Glutamatergic neuron (in vitro differentiated cells): ENCODE measurements around the gene MOXD1. TPM values are rescaled to one million over a fixed set of nuclear protein-coding genes. Genes with fewer than 3 reads are reported as not detected.

Source experiments
- DNase-seq: peaks from one replicate; pipeline ENCODE4 v3.0.0; 2022
- H3K27ac Mint-ChIP-seq: one replicate; pipeline ENCODE4 v1.8.0; 2020; ENCODE audit warnings: mild to moderate bottlenecking, mixed read lengths, inconsistent platforms; ENCODE audit not compliant: unreplicated experiment
- H3K27me3 Mint-ChIP-seq: one replicate; pipeline ENCODE4 v1.8.0; 2020; ENCODE audit warnings: mild to moderate bottlenecking, moderate library complexity, mixed read lengths, inconsistent platforms; ENCODE audit not compliant: unreplicated experiment
- H3K36me3 Mint-ChIP-seq: one replicate; pipeline ENCODE4 v1.8.0; 2020; ENCODE audit warnings: mild to moderate bottlenecking, mixed read lengths, inconsistent platforms; ENCODE audit not compliant: unreplicated experiment
- H3K4me1 Mint-ChIP-seq: one replicate; pipeline ENCODE4 v1.8.0; 2020; ENCODE audit warnings: mild to moderate bottlenecking, low read depth, mixed read lengths, inconsistent platforms; ENCODE audit not compliant: unreplicated experiment
- H3K4me3 Mint-ChIP-seq: one replicate; pipeline ENCODE4 v1.8.0; 2020; ENCODE audit warnings: mild to moderate bottlenecking, mixed read lengths, inconsistent platforms; ENCODE audit not compliant: unreplicated experiment
- H3K9me3 Mint-ChIP-seq: one replicate; pipeline ENCODE4 v1.8.0; 2020; ENCODE audit warnings: mild to moderate bottlenecking, moderate library complexity, mixed read lengths, inconsistent platforms; ENCODE audit not compliant: unreplicated experiment
- CTCF ChIP-seq: fragments of 200-600 bp; sonication (generic); IDR thresholded peaks from one replicate; pipeline ENCODE4 v1.5.0; 2021; ENCODE audit not compliant: partially characterized antibody, unreplicated experiment
- total RNA-seq: library from RNA; stranded (reverse); fragmentation: NEBNext Ultra II Directional; extraction: Animal tissue kit (Norgen Biotek cat#: 25700); gene quantifications from one replicate; pipeline ENCODE4 v1.2.1, GENCODE V29; 2021; ENCODE audit not compliant: unreplicated experiment

MOXD1 gene
- total RNA-seq, 1 donor from 2014 or later, result not detected

- DNase-seq, result no peak
- Mint-ChIP-seq H3K36me3 (no peaks in the 10 kb centered on the region), H3K27ac (no peak overlapping the region), H3K27me3 (no peaks in the 10 kb centered on the region), H3K4me1 (peaks cover 2% of the 10 kb centered on the region), H3K9me3 (peaks cover 3% of the 10 kb centered on the region), H3K4me3 (no peak overlapping the region)
- no peak for TF ChIP-seq CTCF
These were observed 13.5 kb upstream of the MOXD1 start for GRCh38 chr6:132414761-132415160.

- Mint-ChIP-seq H3K9me3 (peaks cover 3% of the 10 kb centered on the region), H3K4me1 (peaks cover 2% of the 10 kb centered on the region), H3K27me3 (no peaks in the 10 kb centered on the region), H3K4me3 (no peak overlapping the region), H3K27ac (no peak overlapping the region), H3K36me3 (no peaks in the 10 kb centered on the region)
- no peak for DNase-seq
- no peak for TF ChIP-seq CTCF
These were observed 13.0 kb upstream of the MOXD1 start for GRCh38 chr6:132414322-132414721.

DNA sequence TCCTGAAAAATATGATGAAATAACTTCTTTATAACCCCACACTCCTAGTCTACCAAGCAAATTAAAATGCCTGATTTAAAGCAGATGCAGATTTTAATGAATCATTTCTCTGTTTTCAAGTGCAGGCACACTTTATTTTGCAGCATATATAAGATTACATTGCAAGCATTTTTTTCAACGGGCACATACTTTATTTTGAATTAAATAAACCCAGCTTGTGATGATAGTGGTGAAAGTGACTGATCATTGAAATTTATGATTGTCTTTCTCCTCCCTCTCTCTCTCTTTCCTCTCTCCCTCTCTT is 12.2 kb upstream of the MOXD1 start:
- Mint-ChIP-seq H3K4me3 (no peak overlapping the region), H3K36me3 (no peaks in the 10 kb centered on the region), H3K27me3 (no peaks in the 10 kb centered on the region), H3K4me1 (peaks cover 2% of the 10 kb centered on the region), H3K27ac (no peak overlapping the region), H3K9me3 (peaks cover 3% of the 10 kb centered on the region)
- DNase-seq, result no peak
- no peak for TF ChIP-seq CTCF

GRCh38 chr6:132412656-132413498 is 11.6 kb upstream of the MOXD1 start:
- DNase-seq, result no peak
- no peak overlapping the region for H3K27ac Mint-ChIP-seq
- no peaks in the 10 kb centered on the region for H3K36me3 Mint-ChIP-seq
- H3K4me3 Mint-ChIP-seq, result no peak overlapping the region
- H3K9me3 Mint-ChIP-seq, result peaks cover 3% of the 10 kb centered on the region
- H3K27me3 Mint-ChIP-seq, result no peaks in the 10 kb centered on the region
- no peak for TF ChIP-seq CTCF
- H3K4me1 Mint-ChIP-seq, result peaks cover 2% of the 10 kb centered on the region

DNA sequence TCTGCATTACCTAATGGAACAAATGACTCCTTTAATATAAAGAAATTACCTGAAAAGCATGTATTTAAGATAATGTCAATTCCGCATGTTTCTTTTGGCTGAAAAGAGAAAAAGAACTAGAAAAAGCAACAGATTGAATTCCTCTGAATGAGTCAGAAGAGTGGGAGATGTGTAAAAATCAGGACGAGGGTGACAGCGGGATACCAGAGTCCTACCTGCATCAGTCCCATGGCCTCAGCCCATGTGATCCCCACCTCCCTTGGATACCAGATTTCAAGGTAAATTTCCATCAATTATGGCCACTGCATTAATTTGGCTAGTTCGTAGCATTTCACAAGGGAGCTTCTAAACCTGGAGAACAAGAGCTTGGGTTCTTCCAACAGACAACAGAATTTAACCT is 10.0 kb upstream of the MOXD1 start:
- Mint-ChIP-seq H3K9me3 (peaks cover 1% of the 10 kb centered on the region), H3K4me1 (peaks cover 2% of the 10 kb centered on the region), H3K27ac (no peak overlapping the region), H3K27me3 (no peaks in the 10 kb centered on the region), H3K36me3 (no peaks in the 10 kb centered on the region), H3K4me3 (no peak overlapping the region)
- no peak for DNase-seq
- no peak for TF ChIP-seq CTCF
